ENCODE measurements around the gene EME2. TPM values are rescaled to one million over a fixed set of nuclear protein-coding genes. Genes with fewer than 3 reads are reported as not detected.

EME2 gene
- total and polyA plus RNA-seq, 2 donors (not counting 1 experiment from before 2014, with no cell fraction given): 34.6 to 42.5 TPM

- DNase-seq (no peak), ATAC-seq (ENCODE audit: low read depth) (no peak)
- no peak overlapping the region for H3K27ac Mint-ChIP-seq
- 98% methylated on average over 33 of the region's 35 CpGs for WGBS (ENCODE audit: insufficient coverage)
- Histone ChIP-seq H3K9me3 (ENCODE audit: control extremely low read depth in 1 of 3, control insufficient read depth in 2 of 3, insufficient read depth in 1 of 3, low read length in 2 of 3) (no peaks in the 10 kb centered on the region), H3K4me2 (replicated peaks; ENCODE audit: low read depth, low read length, poor library complexity, severe bottlenecking) (no peak overlapping the region), H3K36me3 (replicated peaks in 1 of 2; ENCODE audit: control extremely low read depth in 1 of 2, control insufficient read depth in 1 of 2, extremely low read depth in 1 of 2, insufficient read depth in 2 of 2, low read length in 1 of 2) (peaks cover 0 to 66% of the 10 kb centered on the region in 2 experiments), H3K79me2 (ENCODE audit: control insufficient read depth, insufficient read depth, low read length) (peaks cover 81% of the 10 kb centered on the region), H3K4me1 (ENCODE audit: control insufficient read depth in 2 of 2, insufficient read depth in 2 of 2, low read length in 2 of 2) (peaks cover 14 to 25% of the 10 kb centered on the region in 2 donors), H3K4me3 (ENCODE audit: control extremely low read depth in 1 of 5, extremely low read depth in 1 of 5, insufficient read depth in 1 of 5, low read depth in 2 of 5, low read length in 4 of 5) (no peak overlapping the region), H4K20me1 (ENCODE audit: control insufficient read depth, insufficient read depth, low read length, poor library complexity, severe bottlenecking) (peaks cover 73% of the 10 kb centered on the region), H3K27me3 (replicated peaks in 1 of 4; ENCODE audit: control extremely low read depth in 1 of 4, control insufficient read depth in 3 of 4, insufficient read depth in 4 of 4, low read length in 3 of 4) (no peaks in the 10 kb centered on the region), H3K9ac (ENCODE audit: low read length) (no peak overlapping the region), H2AFZ (ENCODE audit: insufficient read depth, low read depth, low read length, poor library complexity, severe bottlenecking) (no peak overlapping the region), H3K27ac (ENCODE audit: low read length in 2 of 2) (no peak overlapping the region)
- POLR2A ChIA-PET: no interaction called here
- H3K4me3 Mint-ChIP-seq: no peak overlapping the region
- CTCF ChIA-PET: no interaction called here
- no peaks in the 10 kb centered on the region for H3K9me3 Mint-ChIP-seq (ENCODE audit: insufficient read depth)
- TF ChIP-seq CTCF (IDR thresholded peaks at IDR 0.05) (no peak), EZH2 (IDR thresholded peaks at IDR 0.05; ENCODE audit: borderline replicate concordance, insufficient read depth, low read depth, low read length, poor library complexity, severe bottlenecking) (no peak)
- intact Hi-C loops (cut with micrococcal nuclease): no loop called here
- peaks cover 16% of the 10 kb centered on the region for H3K4me1 Mint-ChIP-seq
- no peaks in the 10 kb centered on the region for H3K27me3 Mint-ChIP-seq
Measured at GRCh38 chr16:1729445-1729844, 43.2 kb upstream of the EME2 start.

GRCh38 chr16:1731073-1731472, 41.5 kb upstream of the EME2 start:
- no peaks in the 10 kb centered on the region for H3K9me3 Mint-ChIP-seq (ENCODE audit: insufficient read depth)
- H3K4me3 Mint-ChIP-seq: no peak overlapping the region
- DNase-seq (no peak), ATAC-seq (ENCODE audit: low read depth) (no peak)
- H3K27me3 Mint-ChIP-seq: no peaks in the 10 kb centered on the region
- H3K4me2 ChIP-seq (replicated peaks; ENCODE audit: low read depth, low read length, poor library complexity, severe bottlenecking): no peak overlapping the region
- H3K27ac ChIP-seq (ENCODE audit: low read length in 2 of 2): no peak overlapping the region
- H3K4me1 Mint-ChIP-seq: peaks cover 10% of the 10 kb centered on the region
- TF ChIP-seq EZH2 (IDR thresholded peaks at IDR 0.05; ENCODE audit: borderline replicate concordance, insufficient read depth, low read depth, low read length, poor library complexity, severe bottlenecking): no peak
- TF ChIP-seq CTCF (IDR thresholded peaks at IDR 0.05): no peak
- peaks cover 76% of the 10 kb centered on the region for H3K79me2 ChIP-seq (ENCODE audit: control insufficient read depth, insufficient read depth, low read length)
- ChIA-PET CTCF (no interaction called here), POLR2A (interaction anchor here (0.7 kb wide), 1 partner anchor 291 kb away, joined by 4 read pairs; no protein-coding TSS in a partner anchor)
- no peak overlapping the region for H3K4me3 ChIP-seq (ENCODE audit: control extremely low read depth in 1 of 5, extremely low read depth in 1 of 5, insufficient read depth in 1 of 5, low read depth in 2 of 5, low read length in 4 of 5)
- H3K9me3 ChIP-seq (ENCODE audit: control extremely low read depth in 1 of 3, control insufficient read depth in 2 of 3, insufficient read depth in 1 of 3, low read length in 2 of 3): peaks cover 0 to 9% (median 0%) of the 10 kb centered on the region in 3 donors
- peaks cover 0 to 63% of the 10 kb centered on the region in 2 experiments for H3K36me3 ChIP-seq (replicated peaks in 1 of 2; ENCODE audit: control extremely low read depth in 1 of 2, control insufficient read depth in 1 of 2, extremely low read depth in 1 of 2, insufficient read depth in 2 of 2, low read length in 1 of 2)
- H3K27ac Mint-ChIP-seq: no peak overlapping the region
- 98% methylated on average over 5 of the region's 7 CpGs for WGBS (ENCODE audit: insufficient coverage)
- intact Hi-C loops (cut with micrococcal nuclease): no loop called here
- peaks cover 4 to 8% of the 10 kb centered on the region in 2 donors for H3K4me1 ChIP-seq (ENCODE audit: control insufficient read depth in 2 of 2, insufficient read depth in 2 of 2, low read length in 2 of 2)
- no peak overlapping the region for H2AFZ ChIP-seq (ENCODE audit: insufficient read depth, low read depth, low read length, poor library complexity, severe bottlenecking)
- H3K9ac ChIP-seq (ENCODE audit: low read length): no peak overlapping the region
- H4K20me1 ChIP-seq (ENCODE audit: control insufficient read depth, insufficient read depth, low read length, poor library complexity, severe bottlenecking): peaks cover 80% of the 10 kb centered on the region
- no peaks in the 10 kb centered on the region for H3K27me3 ChIP-seq (replicated peaks in 1 of 4; ENCODE audit: control extremely low read depth in 1 of 4, control insufficient read depth in 3 of 4, insufficient read depth in 4 of 4, low read length in 3 of 4)

Data from B cell (primary cell).